H54 (cell line): ENCODE results near the gene NEK10.
A peak's percentile ranks its signal among the peaks of the same experiment; 100 is the strongest.
"Not testable (repeated sequence)": the region's sequence is repeated elsewhere in the genome, so short reads cannot be mapped to it uniquely, and the experiment has no call there.

ENCODE experiments used
- DNase-seq: peaks from one replicate; pipeline ENCODE4 v3.0.0; 2011; ENCODE audit warnings: low spot score, mixed read lengths; ENCODE audit not compliant: insufficient read length
- FAIRE-seq: peaks from 3 replicates; lab custom pipeline; 2011; peaks lifted over from hg19 to GRCh38; lab: Jason Lieb, UNC
- POLR2A ChIP-seq: IDR thresholded peaks from 2 replicates; pipeline ENCODE4 v1.6.1; 2011; ENCODE audit warnings: low read depth, mild to moderate bottlenecking, low read length

NEK10 gene

DNA sequence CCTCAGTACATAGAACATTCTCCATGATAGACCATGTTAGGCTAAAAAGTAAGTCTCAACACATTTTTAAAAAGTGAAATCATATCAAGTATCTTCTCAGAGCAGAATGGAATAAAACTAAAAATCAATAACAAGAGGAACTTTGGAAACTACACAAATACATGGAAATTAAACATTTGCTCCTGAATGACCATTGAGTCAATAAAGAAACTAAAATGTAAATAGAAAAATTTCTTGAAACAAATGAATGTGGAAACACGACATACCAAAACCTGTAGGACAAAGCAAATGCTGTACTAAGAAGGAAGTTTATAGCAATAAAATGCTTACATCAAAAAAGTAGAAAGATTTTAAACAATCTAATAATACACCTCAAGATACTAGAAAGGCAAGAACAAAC lies 33.6 kb downstream of the NEK10 start:
- DNase-seq: no peak
- TF ChIP-seq POLR2A: no peak
- no peak for FAIRE-seq

DNA sequence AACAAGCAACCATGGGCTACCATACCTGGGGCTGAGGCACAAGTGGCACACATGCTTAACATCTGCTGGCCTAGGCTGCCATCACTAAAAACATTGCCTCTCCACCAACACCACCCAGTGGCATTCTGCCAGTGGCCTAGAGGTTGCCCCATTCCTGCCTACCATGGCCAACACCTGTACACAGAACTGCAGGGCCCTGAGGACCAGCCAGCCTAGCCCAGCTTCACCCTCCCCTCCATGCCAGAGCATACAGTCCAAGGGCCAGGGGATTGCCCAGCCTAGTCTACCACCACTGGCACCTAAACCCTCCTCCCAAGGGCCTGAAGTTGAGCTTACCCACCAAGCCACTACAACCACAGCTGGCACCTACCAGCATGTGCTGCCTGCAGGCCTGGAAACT lies 35.3 kb downstream of the NEK10 start:
- DNase-seq: no peak
- no peak for FAIRE-seq
- TF ChIP-seq POLR2A: no peak

DNA sequence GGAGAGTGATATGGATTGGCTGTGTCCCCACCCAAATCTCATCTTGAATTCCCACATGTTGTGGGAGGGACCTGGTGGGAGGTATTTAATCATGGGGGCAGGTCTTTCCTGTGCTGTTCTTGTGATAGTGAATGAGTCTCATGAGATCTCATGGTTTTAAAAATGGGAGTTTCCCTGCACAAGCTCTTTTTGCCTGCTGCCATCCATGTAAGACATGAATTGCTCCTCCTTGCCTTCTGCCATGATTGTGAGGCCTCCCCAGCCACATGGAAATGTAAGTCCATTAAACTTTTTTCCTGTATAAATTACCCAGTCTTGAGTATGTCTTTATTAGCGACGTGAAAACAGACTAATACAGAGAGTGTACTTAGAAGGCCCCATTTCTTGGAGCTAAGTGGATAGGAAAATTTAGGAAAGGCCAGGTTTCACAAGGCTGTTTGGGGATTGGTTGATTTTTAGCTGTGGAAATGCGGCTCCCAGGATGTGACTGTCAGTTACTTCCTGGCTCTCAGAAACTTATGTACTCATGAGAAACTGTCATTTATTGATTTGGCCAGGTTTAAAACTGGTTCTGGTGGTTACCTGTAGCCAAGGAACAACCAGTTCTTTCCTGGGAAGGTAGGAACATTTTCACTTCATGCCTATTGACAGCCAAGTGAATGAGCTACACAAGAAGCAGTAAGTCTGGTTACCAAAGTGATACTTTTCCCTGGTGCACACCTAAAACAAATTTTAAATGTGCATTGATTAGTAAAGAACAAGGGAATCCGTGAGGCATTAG lies 40.0 kb downstream of the NEK10 start:
- FAIRE-seq, DNase-seq: not testable (repeated sequence)

DNA sequence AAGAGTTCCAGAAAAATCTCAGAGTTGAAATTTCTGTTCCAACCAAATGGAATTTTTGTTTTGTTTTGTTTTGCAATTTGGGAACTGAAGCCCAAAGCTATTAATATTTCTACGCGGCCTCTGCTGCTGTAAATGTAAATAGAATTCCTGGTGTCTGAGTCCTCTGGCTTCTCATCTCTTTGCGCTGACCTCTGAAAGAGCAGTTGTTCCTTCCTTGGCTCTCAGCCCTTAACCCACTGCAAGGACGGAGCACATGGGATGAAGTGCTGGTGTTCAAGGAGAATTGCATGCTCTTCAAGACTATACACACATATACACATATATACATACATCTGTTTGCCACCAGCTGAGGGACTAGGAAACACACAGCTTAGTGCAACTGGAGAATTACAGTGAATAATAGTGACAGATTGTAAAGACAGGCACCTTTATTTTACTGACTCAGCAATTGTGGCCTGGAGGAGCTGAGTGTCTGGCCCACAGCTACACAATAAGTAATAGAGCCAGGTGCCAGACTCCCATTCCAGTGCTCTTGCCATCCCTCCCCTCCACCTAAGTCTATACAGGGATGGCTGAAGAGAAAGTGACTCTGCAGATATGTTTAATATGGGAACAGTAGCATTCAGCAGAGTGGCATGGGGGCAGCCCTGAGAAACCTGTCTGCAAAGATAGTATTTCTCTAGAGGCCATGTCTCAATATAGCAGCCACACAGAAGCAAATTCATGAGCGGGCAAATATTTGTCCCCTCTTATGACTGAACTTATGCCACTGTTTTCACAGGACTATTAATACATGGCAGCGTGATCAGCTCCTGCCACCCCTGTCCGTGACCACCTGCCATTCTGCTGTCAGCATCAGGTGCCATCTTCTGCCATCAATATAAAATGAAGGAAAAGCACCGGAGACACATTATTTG lies 42.3 kb downstream of the NEK10 start:
- DNase-seq (peak; percentile 26), FAIRE-seq (peak; percentile 88)
- TF ChIP-seq POLR2A: no peak

DNA sequence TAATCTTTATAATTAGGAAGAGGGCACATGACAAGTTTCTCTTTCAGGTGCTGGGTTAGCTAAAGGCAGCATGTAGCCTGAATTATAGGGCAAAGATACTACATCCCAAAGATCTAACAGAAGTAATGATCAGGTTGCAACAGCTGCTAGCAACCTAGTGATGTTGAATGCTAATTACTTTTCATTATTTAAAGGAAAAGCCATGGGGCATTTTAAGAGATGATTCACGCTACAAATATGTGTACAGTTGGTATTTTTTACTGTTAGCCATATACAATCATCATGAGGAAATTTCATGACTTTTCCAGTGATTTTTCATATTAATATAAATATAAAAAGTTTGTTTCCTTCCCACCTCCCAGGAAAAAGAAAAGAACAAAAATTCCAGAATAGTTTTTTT lies 43.0 kb downstream of the NEK10 start:
- TF ChIP-seq POLR2A: no peak
- DNase-seq: no peak
- FAIRE-seq: no peak

- no peak for FAIRE-seq
- DNase-seq: no peak
- no peak for TF ChIP-seq POLR2A
These were observed 43.8 kb downstream of the NEK10 start for GRCh38 chr3:27325419-27325818.

DNA sequence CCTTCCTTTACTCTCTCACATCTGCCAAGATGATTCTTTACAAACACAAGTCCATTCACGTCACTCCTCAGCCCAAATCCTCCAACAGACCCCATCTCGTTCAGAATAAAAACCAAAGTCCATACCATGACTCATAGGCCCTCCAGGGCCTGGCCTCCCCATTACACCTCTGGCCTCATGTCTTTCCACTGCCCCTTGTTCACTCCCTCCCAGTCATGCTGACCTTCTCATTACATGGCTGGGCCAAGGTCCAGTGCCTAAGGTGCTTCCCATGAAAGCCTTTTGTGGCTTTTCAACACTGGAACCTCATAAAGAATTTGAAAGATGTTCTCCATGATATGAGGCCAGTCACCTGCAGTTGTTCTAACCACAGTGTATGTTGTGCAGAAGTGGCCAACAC lies 44.5 kb downstream of the NEK10 start:
- TF ChIP-seq POLR2A: no peak
- FAIRE-seq: no peak
- DNase-seq: no peak

DNA sequence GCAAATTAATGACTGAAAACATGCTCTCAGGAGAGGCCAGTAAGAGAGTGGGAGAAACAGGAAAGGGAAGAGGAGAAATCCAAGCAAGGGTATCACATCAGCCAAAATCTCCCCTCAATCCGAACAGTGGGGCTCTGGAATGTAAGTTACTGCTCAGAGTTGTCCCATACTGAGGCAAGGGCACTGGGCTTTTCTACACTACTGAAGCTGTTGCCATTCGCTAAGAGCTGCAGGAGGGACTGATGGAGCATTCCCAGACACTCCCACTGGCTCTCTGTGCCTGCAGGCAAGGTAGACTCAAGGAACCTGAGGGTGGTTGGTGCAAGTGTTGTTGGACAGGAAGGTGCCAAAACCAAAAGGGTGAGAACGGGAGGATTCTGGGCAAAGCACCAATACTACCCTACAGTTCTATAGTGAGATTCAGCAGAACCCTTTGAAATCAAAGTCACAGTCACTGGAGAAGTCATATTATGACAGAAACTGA lies 46.1 kb downstream of the NEK10 start:
- DNase-seq (no peak), FAIRE-seq (no peak)
- no peak for TF ChIP-seq POLR2A

DNA sequence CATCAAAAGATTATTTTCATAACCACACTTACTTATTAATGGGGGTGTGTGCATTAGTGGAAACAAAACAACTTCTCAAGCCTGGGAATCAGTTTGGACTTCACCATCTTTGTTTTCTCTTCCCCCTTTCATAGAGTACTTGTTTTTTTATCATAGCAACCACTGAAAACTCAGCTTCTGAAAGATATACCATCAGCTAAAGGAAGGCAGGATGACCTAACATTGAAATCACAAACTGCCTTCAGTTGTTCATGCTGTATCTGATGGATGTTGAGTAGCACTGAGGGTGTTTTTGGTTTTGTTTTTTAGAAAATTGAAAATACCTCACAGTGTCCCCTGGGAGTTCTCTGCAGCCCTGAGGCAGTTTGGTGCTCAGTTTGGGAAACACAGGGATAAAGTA lies 46.5 kb downstream of the NEK10 start:
- DNase-seq: no peak

GRCh38 chr3:27319847-27320526 lies 49.2 kb downstream of the NEK10 start:
- FAIRE-seq (no peak), DNase-seq (no peak)
- TF ChIP-seq POLR2A: no peak

More for the DNA sequence above, 46.5 kb downstream of the NEK10 start:
- FAIRE-seq: no peak
- no peak for TF ChIP-seq POLR2A

- no peak for TF ChIP-seq POLR2A
- FAIRE-seq (no peak), DNase-seq (no peak)
These were observed 49.9 kb downstream of the NEK10 start for GRCh38 chr3:27319304-27319703.

GRCh38 chr3:27317096-27317495 lies 52.1 kb downstream of the NEK10 start:
- DNase-seq (no peak), FAIRE-seq (no peak)

GRCh38 chr3:27315003-27315402 lies 54.2 kb downstream of the NEK10 start:
- TF ChIP-seq POLR2A: no peak
- FAIRE-seq (no peak), DNase-seq (no peak)

More at GRCh38 chr3:27317096-27317495, 52.1 kb downstream of the NEK10 start:
- no peak for TF ChIP-seq POLR2A
